Omental fat pad (tissue), 4 donors: ENCODE measurements around the gene TBC1D16. TPM values are rescaled to one million over a fixed set of nuclear protein-coding genes. Genes with fewer than 3 reads are reported as not detected.

Experiments used
- ATAC-seq: fragments of 150-250 bp; one replicate; pipeline ENCODE4 v1.9.1; 2016; ENCODE audit warnings: mild to moderate bottlenecking, moderate library complexity; ENCODE audit not compliant: low FRiP score
- DNase-seq: peaks from one replicate; pipeline ENCODE4 v3.0.0-alpha.2; 2019; ENCODE audit warnings: low spot score
- CTCF ChIP-seq, 3 donors: fragments of 450-650 bp; IDR thresholded peaks; one replicate each; pipeline ENCODE4 v1.5.1; 2016 to 2017; ENCODE audit warnings: antibody characterized with exemption in 3 of 3, mild to moderate bottlenecking in 3 of 3, moderate library complexity in 2 of 3
- total RNA-seq, 4 donors: library from RNA; depleted of rRNA; stranded (reverse); fragments of >200 nt; gene quantifications; one replicate each; pipeline ENCODE4 v1.1.0, GENCODE V29; 2016

TBC1D16 gene
- total RNA-seq, 4 donors from 2014 or later = 46.1 to 97.9 (median 65.3) TPM

GRCh38 chr17:79982986-79983385 lies 52.7 kb downstream of the TBC1D16 start:
- ATAC-seq = no peak
- TF ChIP-seq CTCF (IDR thresholded peaks at IDR 0.05) = no peak
- DNase-seq = no peak

GRCh38 chr17:79981661-79982101 lies 54.0 kb downstream of the TBC1D16 start:
- no peak for DNase-seq
- ATAC-seq = no peak
- TF ChIP-seq CTCF (IDR thresholded peaks at IDR 0.05) = no peak

GRCh38 chr17:79981090-79981489 lies 54.6 kb downstream of the TBC1D16 start:
- no peak for DNase-seq
- TF ChIP-seq CTCF (IDR thresholded peaks at IDR 0.05) = no peak
- no peak for ATAC-seq

GRCh38 chr17:79980246-79981043 lies 55.2 kb downstream of the TBC1D16 start:
- DNase-seq (no peak), ATAC-seq (no peak)
- TF ChIP-seq CTCF (IDR thresholded peaks at IDR 0.05) = no peak

- ATAC-seq (no peak), DNase-seq (no peak)
- no peak for TF ChIP-seq CTCF (IDR thresholded peaks at IDR 0.05)
Measured at GRCh38 chr17:79979816-79980215, 55.9 kb downstream of the TBC1D16 start.

GRCh38 chr17:79979221-79979741 lies 56.4 kb downstream of the TBC1D16 start:
- ATAC-seq (no peak), DNase-seq (no peak)
- no peak for TF ChIP-seq CTCF (IDR thresholded peaks at IDR 0.05)

- TF ChIP-seq CTCF (IDR thresholded peaks at IDR 0.05) = no peak
- ATAC-seq (peak; percentile 58), DNase-seq (no peak)
Measured at GRCh38 chr17:79978548-79978855, 57.2 kb downstream of the TBC1D16 start.
